ENCODE results near the gene ELMO1.

ELMO1 gene

DNA sequence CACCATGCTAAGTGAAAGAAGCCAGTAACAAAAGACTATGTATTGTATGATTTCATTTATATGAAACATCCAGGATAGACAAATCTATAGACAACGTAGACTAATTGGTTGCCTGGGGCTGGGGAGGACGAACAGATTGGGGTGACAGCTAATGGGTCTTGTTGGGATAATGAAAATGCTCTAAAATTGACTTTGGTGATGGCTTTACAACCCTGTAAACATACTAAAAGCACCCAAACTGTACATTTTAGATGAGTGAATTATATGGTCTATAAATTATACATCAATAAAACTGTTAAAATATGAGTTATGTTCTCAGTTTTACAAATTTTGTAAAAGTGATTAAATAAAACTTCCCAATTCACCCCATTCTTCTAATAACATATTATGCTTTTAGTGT lies 261.5 kb downstream of the ELMO1 start:
- H3K9me3 ChIP-seq (ENCODE audit: control insufficient read depth, insufficient read depth, low read length): no peaks in the 10 kb centered on the region
- H3K27me3 ChIP-seq (ENCODE audit: control insufficient read depth, insufficient read depth, low read length): no peaks in the 10 kb centered on the region
- no peak overlapping the region for H3K9ac ChIP-seq (ENCODE audit: low read depth, low read length)
- H3K4me1 ChIP-seq (ENCODE audit: control insufficient read depth, insufficient read depth, low read length): peaks cover 10% of the 10 kb centered on the region; the same call in 1 of the 2 replicates
- no peaks in the 10 kb centered on the region for H3K36me3 ChIP-seq (ENCODE audit: control insufficient read depth, insufficient read depth, low read length)
- no peak overlapping the region for H3K4me3 ChIP-seq (ENCODE audit: low read depth, low read length)
- H3K27ac ChIP-seq (ENCODE audit: low read depth, low read length): no peak overlapping the region

DNA sequence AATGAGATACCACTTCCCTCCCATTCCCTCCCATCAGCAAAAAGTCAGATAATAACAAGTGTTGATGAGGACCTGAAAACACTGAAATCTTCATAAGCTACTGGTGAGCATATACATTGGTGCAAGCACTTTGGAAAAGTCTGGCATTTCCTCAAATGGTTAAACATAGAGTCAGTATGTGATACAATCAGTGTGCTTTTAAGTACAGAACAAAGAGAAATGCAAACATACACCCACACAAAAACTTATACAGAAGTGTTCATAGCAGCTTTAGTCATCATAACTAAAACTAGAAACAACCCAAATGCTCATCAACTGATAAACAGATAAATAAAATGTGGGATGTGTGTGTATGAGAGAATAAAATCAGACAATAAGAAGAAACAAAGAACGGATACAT lies 261.9 kb downstream of the ELMO1 start:
- H3K27me3 ChIP-seq (ENCODE audit: control insufficient read depth, insufficient read depth, low read length): no peaks in the 10 kb centered on the region
- H3K4me3 ChIP-seq (ENCODE audit: low read depth, low read length): no peak overlapping the region
- H3K4me1 ChIP-seq (ENCODE audit: control insufficient read depth, insufficient read depth, low read length): peaks cover 10% of the 10 kb centered on the region; the same call in 1 of the 2 replicates
- no peak overlapping the region for H3K27ac ChIP-seq (ENCODE audit: low read depth, low read length)
- no peaks in the 10 kb centered on the region for H3K36me3 ChIP-seq (ENCODE audit: control insufficient read depth, insufficient read depth, low read length)
- no peak overlapping the region for H3K9ac ChIP-seq (ENCODE audit: low read depth, low read length)
- no peaks in the 10 kb centered on the region for H3K9me3 ChIP-seq (ENCODE audit: control insufficient read depth, insufficient read depth, low read length)

GRCh38 chr7:37181550-37181932 lies 267.1 kb downstream of the ELMO1 start:
- no peaks in the 10 kb centered on the region for H3K36me3 ChIP-seq (ENCODE audit: control insufficient read depth, insufficient read depth, low read length)
- no peak overlapping the region for H3K4me3 ChIP-seq (ENCODE audit: low read depth, low read length)
- peaks cover 17% of the 10 kb centered on the region; the same call in 1 of the 2 replicates for H3K4me1 ChIP-seq (ENCODE audit: control insufficient read depth, insufficient read depth, low read length)
- H3K27me3 ChIP-seq (ENCODE audit: control insufficient read depth, insufficient read depth, low read length): no peaks in the 10 kb centered on the region
- no peak overlapping the region for H3K9ac ChIP-seq (ENCODE audit: low read depth, low read length)
- no peaks in the 10 kb centered on the region for H3K9me3 ChIP-seq (ENCODE audit: control insufficient read depth, insufficient read depth, low read length)
- H3K27ac ChIP-seq (ENCODE audit: low read depth, low read length): no peak overlapping the region

GRCh38 chr7:37180828-37181549 lies 267.7 kb downstream of the ELMO1 start:
- Histone ChIP-seq H3K36me3 (ENCODE audit: control insufficient read depth, insufficient read depth, low read length) (no peaks in the 10 kb centered on the region), H3K4me1 (ENCODE audit: control insufficient read depth, insufficient read depth, low read length) (peaks cover 17% of the 10 kb centered on the region; the same call in 1 of the 2 replicates), H3K9ac (ENCODE audit: low read depth, low read length) (no peak overlapping the region), H3K9me3 (ENCODE audit: control insufficient read depth, insufficient read depth, low read length) (no peaks in the 10 kb centered on the region), H3K27me3 (ENCODE audit: control insufficient read depth, insufficient read depth, low read length) (no peaks in the 10 kb centered on the region), H3K4me3 (ENCODE audit: low read depth, low read length) (no peak overlapping the region), H3K27ac (ENCODE audit: low read depth, low read length) (no peak overlapping the region)

- Histone ChIP-seq H3K27me3 (ENCODE audit: control insufficient read depth, insufficient read depth, low read length) (no peaks in the 10 kb centered on the region), H3K27ac (ENCODE audit: low read depth, low read length) (no peak overlapping the region), H3K4me3 (ENCODE audit: low read depth, low read length) (no peak overlapping the region), H3K4me1 (ENCODE audit: control insufficient read depth, insufficient read depth, low read length) (0 out of 2 replicates have a peak, but pooled peaks cover 4% of the 10 kb centered on the region), H3K36me3 (ENCODE audit: control insufficient read depth, insufficient read depth, low read length) (no peaks in the 10 kb centered on the region), H3K9me3 (ENCODE audit: control insufficient read depth, insufficient read depth, low read length) (no peaks in the 10 kb centered on the region), H3K9ac (ENCODE audit: low read depth, low read length) (no peak overlapping the region)
These were observed 272.6 kb downstream of the ELMO1 start for GRCh38 chr7:37176079-37176478.

- no peak overlapping the region for H3K4me3 ChIP-seq (ENCODE audit: low read depth, low read length)
- no peak overlapping the region for H3K9ac ChIP-seq (ENCODE audit: low read depth, low read length)
- H3K27ac ChIP-seq (ENCODE audit: low read depth, low read length): no peak overlapping the region
- H3K9me3 ChIP-seq (ENCODE audit: control insufficient read depth, insufficient read depth, low read length): peaks cover 9% of the 10 kb centered on the region
- H3K4me1 ChIP-seq (ENCODE audit: control insufficient read depth, insufficient read depth, low read length): no peaks in the 10 kb centered on the region
- no peaks in the 10 kb centered on the region for H3K36me3 ChIP-seq (ENCODE audit: control insufficient read depth, insufficient read depth, low read length)
- H3K27me3 ChIP-seq (ENCODE audit: control insufficient read depth, insufficient read depth, low read length): no peaks in the 10 kb centered on the region
These were observed 274.2 kb downstream of the ELMO1 start for GRCh38 chr7:37174460-37174859.

DNA sequence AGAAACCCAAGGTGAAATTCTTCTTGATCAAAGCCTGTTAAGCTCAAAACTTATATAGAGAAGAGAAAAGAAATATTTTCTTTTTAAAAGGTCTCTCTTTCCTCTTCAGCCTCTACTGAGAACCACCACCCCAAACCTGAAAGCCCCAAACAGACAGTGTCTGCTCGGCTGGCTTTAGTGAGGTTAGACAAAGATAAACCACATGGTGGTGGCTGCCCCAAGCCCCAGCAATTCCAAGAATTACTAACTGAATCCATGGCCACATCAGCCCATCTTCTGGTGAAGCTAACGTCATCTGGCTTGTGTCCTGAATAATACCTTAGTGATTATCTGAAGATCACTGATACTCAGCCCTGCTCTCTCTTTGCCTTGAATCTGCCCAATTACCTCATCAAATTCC lies 275.0 kb downstream of the ELMO1 start:
- H3K9me3 ChIP-seq (ENCODE audit: control insufficient read depth, insufficient read depth, low read length): peaks cover 10% of the 10 kb centered on the region

GRCh38 chr7:37162106-37162505 lies 286.6 kb downstream of the ELMO1 start:
- H3K4me3 ChIP-seq (ENCODE audit: low read depth, low read length): no peak overlapping the region
- no peaks in the 10 kb centered on the region for H3K4me1 ChIP-seq (ENCODE audit: control insufficient read depth, insufficient read depth, low read length)
- no peaks in the 10 kb centered on the region for H3K36me3 ChIP-seq (ENCODE audit: control insufficient read depth, insufficient read depth, low read length)
- H3K9me3 ChIP-seq (ENCODE audit: control insufficient read depth, insufficient read depth, low read length): no peaks in the 10 kb centered on the region; the same call in 1 of the 2 replicates
- H3K27me3 ChIP-seq (ENCODE audit: control insufficient read depth, insufficient read depth, low read length): no peaks in the 10 kb centered on the region
- H3K9ac ChIP-seq (ENCODE audit: low read depth, low read length): no peak overlapping the region
- H3K27ac ChIP-seq (ENCODE audit: low read depth, low read length): no peak overlapping the region

More for the DNA sequence above, 275.0 kb downstream of the ELMO1 start:
- no peaks in the 10 kb centered on the region for H3K4me1 ChIP-seq (ENCODE audit: control insufficient read depth, insufficient read depth, low read length)
- H3K36me3 ChIP-seq (ENCODE audit: control insufficient read depth, insufficient read depth, low read length): no peaks in the 10 kb centered on the region
- H3K9ac ChIP-seq (ENCODE audit: low read depth, low read length): no peak overlapping the region
- H3K4me3 ChIP-seq (ENCODE audit: low read depth, low read length): no peak overlapping the region
- no peak overlapping the region for H3K27ac ChIP-seq (ENCODE audit: low read depth, low read length)
- no peaks in the 10 kb centered on the region for H3K27me3 ChIP-seq (ENCODE audit: control insufficient read depth, insufficient read depth, low read length)

DNA sequence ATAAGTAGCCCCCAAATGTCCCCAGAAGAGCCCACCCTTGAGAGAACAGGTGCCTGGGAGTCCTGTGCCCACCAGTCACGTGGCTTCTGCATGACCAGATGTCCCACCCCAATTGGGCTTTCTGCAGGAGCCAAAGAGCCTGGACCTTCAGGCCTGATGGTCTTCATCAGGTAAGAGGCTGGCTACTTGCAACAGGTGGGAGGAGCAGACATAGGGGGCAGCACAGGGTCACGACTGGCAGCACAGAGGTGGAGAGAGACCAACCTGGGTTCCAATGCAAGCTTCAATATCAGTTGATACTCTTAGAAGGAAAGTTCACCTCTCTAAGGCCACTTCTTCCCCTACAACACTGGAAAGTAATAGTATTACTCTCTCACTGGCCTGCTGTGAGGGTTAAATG lies 288.0 kb downstream of the ELMO1 start:
- no peaks in the 10 kb centered on the region for H3K36me3 ChIP-seq (ENCODE audit: control insufficient read depth, insufficient read depth, low read length)
- H3K9ac ChIP-seq (ENCODE audit: low read depth, low read length): no peak overlapping the region
- H3K4me1 ChIP-seq (ENCODE audit: control insufficient read depth, insufficient read depth, low read length): no peaks in the 10 kb centered on the region
- no peak overlapping the region for H3K27ac ChIP-seq (ENCODE audit: low read depth, low read length)
- no peaks in the 10 kb centered on the region; the same call in 1 of the 2 replicates for H3K9me3 ChIP-seq (ENCODE audit: control insufficient read depth, insufficient read depth, low read length)
- H3K27me3 ChIP-seq (ENCODE audit: control insufficient read depth, insufficient read depth, low read length): no peaks in the 10 kb centered on the region
- H3K4me3 ChIP-seq (ENCODE audit: low read depth, low read length): no peak overlapping the region

DNA sequence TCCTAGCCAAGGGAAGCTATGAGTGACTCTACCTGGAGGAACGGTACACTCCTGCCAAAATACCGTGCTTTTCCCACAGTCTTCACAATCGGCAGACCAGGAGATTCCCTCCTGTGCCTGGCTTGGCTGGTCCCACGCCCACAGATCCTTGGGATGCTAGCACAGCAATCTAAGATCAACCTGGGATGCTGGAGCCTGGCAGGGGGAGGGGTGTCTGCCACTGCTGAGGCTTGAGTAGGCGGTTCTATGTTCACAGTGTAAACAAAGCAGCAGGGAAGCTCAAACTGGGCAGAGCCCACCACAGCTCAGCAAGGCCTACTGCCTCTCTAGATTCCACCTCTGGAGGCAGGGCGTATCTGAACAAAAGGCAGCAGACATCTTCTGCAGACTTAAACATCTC lies 295.3 kb downstream of the ELMO1 start:
- Histone ChIP-seq H3K4me3 (ENCODE audit: low read depth, low read length) (no peak overlapping the region), H3K36me3 (ENCODE audit: control insufficient read depth, insufficient read depth, low read length) (no peaks in the 10 kb centered on the region), H3K27me3 (ENCODE audit: control insufficient read depth, insufficient read depth, low read length) (no peaks in the 10 kb centered on the region), H3K9ac (ENCODE audit: low read depth, low read length) (no peak overlapping the region), H3K9me3 (ENCODE audit: control insufficient read depth, insufficient read depth, low read length) (no peaks in the 10 kb centered on the region), H3K4me1 (ENCODE audit: control insufficient read depth, insufficient read depth, low read length) (0 out of 2 replicates have a peak, but pooled peaks cover 5% of the 10 kb centered on the region), H3K27ac (ENCODE audit: low read depth, low read length) (no peak overlapping the region)

DNA sequence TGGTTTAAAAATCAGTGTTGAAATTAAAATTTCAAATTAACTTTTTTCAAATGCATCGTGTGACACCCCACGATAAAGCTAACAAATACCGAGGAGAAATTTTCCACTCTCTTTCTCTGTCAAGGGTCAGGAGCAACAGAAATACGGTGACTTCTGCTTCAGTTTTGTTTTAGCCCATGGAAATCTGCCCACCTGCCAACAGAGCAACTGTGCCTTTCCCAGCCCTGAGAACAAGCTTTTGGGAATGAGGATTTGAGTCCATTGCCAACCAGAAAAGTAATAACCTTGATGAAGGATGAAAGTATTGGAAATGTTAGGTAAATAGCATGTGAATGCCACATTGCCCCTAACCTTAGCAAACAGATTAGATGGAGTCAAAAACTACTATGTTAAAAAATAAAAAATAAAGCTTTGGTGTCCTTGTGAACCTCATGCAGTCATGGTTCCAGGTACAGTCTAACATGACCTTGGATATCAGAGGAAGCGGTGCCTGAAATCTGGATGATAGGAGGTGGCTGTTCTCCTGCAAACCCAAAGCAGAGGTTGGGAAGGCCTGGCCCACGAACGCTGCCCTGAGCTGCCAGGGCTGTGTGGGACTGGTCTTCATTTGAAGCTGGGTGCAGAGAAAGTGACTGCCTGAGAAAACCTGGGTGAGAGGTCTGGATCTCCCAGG lies 296.8 kb downstream of the ELMO1 start:
- Histone ChIP-seq H3K27ac (ENCODE audit: low read depth, low read length) (no peak overlapping the region), H3K27me3 (ENCODE audit: control insufficient read depth, insufficient read depth, low read length) (no peaks in the 10 kb centered on the region), H3K36me3 (ENCODE audit: control insufficient read depth, insufficient read depth, low read length) (no peaks in the 10 kb centered on the region), H3K4me3 (ENCODE audit: low read depth, low read length) (no peak overlapping the region), H3K9ac (ENCODE audit: low read depth, low read length) (no peak overlapping the region), H3K9me3 (ENCODE audit: control insufficient read depth, insufficient read depth, low read length) (no peaks in the 10 kb centered on the region), H3K4me1 (ENCODE audit: control insufficient read depth, insufficient read depth, low read length) (0 out of 2 replicates have a peak, but pooled peaks cover 5% of the 10 kb centered on the region)

Data from HUES48 (cell line).